ENCODE results near the gene AQP10.

DNA sequence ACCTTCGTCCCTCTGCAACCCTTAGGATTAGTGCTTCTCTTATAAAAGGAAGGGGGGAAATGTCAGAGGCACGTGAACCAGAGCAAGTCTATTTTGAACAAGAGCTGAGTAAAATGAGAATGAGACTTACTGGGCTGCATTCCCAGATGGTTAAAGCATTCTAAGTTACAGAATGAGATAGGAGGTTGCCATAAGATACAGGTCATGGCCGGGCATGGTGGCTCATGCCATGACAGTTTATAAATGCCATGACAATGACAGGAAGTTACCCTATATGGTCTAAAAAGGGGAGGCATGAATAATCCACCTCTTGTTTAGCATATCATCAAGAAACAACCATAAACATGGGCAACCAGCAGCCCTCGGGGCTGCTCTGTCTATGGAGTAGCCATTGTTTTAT, 2.5 kb upstream of the AQP10 start:
- TF ChIP-seq CTCF (IDR thresholded peaks at IDR 0.05 in 4 of 5, conservative IDR thresholded peaks at IDR 0.05 in 1 of 5) (no peak), POLR2A (IDR thresholded peaks at IDR 0.05) (no peak)

All from gastrocnemius medialis (tissue), 4 donors.